GM19395 (cell line): Measurements from ENCODE around the gene TRIM45.
"Not testable (repeated sequence)": the region's sequence is repeated elsewhere in the genome, so short reads cannot be mapped to it uniquely, and the experiment has no call there.

ENCODE experiments used
- ATAC-seq: cut with Tn5 transposase; IDR thresholded peaks from one replicate; pipeline ENCODE4 v1.9.1; 2021; ENCODE audit warnings: mild to moderate bottlenecking, moderate library complexity; ENCODE audit not compliant: unreplicated experiment

TRIM45 gene

GRCh38 chr1:117121589-117122329 is at the start of gene TRIM45:
TRIM45 (minus strand) TSS chr1:117121749; CDS start chr1:117121201, 548 bp downstream.
- peak; percentile 90 for ATAC-seq

GRCh38 chr1:117169871-117170596 is 48.5 kb upstream of the TRIM45 start:
- ATAC-seq: no peak

GRCh38 chr1:117167402-117167801 is 45.9 kb upstream of the TRIM45 start:
- no peak for ATAC-seq

GRCh38 chr1:117166076-117166475 is 44.5 kb upstream of the TRIM45 start:
- ATAC-seq: no peak

- ATAC-seq: no peak
Observed at GRCh38 chr1:117164209-117164608, 42.7 kb upstream of the TRIM45 start.

GRCh38 chr1:117162816-117163215 is 41.3 kb upstream of the TRIM45 start:
- ATAC-seq: no peak

- ATAC-seq: no peak
Observed at GRCh38 chr1:117161887-117162286, 40.3 kb upstream of the TRIM45 start.

GRCh38 chr1:117151305-117151704 is 29.8 kb upstream of the TRIM45 start:
- not testable (repeated sequence) for ATAC-seq

- ATAC-seq: no peak
Observed at GRCh38 chr1:117150316-117150715, 28.8 kb upstream of the TRIM45 start.

GRCh38 chr1:117147856-117148588 is 26.5 kb upstream of the TRIM45 start:
- ATAC-seq: no peak

- no peak for ATAC-seq
Observed at GRCh38 chr1:117147341-117147831, 25.8 kb upstream of the TRIM45 start.

GRCh38 chr1:117146575-117147340 is 25.2 kb upstream of the TRIM45 start:
- no peak for ATAC-seq

- ATAC-seq: no peak
Observed at GRCh38 chr1:117146072-117146471, 24.5 kb upstream of the TRIM45 start.

- no peak for ATAC-seq
Observed at GRCh38 chr1:117143871-117144270, 22.3 kb upstream of the TRIM45 start.

GRCh38 chr1:117143172-117143571 is 21.6 kb upstream of the TRIM45 start:
- ATAC-seq: no peak

- no peak for ATAC-seq
Observed at GRCh38 chr1:117142200-117142599, 20.7 kb upstream of the TRIM45 start.

- no peak for ATAC-seq
Observed at GRCh38 chr1:117138561-117138960, 17.0 kb upstream of the TRIM45 start.

GRCh38 chr1:117138106-117138505 is 16.6 kb upstream of the TRIM45 start:
- ATAC-seq: no peak

GRCh38 chr1:117137281-117137855 is 15.8 kb upstream of the TRIM45 start:
- no peak for ATAC-seq

- no peak for ATAC-seq
Observed at GRCh38 chr1:117136749-117137148, 15.2 kb upstream of the TRIM45 start.
